ENCODE measurements around the gene SAMD4A.

SAMD4A gene

GRCh38 chr14:54783660-54784015, 216.7 kb downstream of the SAMD4A start:
- Mint-ChIP-seq H3K36me3 (peaks cover 2% of the 10 kb centered on the region), H3K9me3 (ENCODE audit: low read depth) (no peaks in the 10 kb centered on the region), H3K4me3 (no peak overlapping the region), H3K27ac (no peak overlapping the region), H3K4me1 (ENCODE audit: low read depth) (no peaks in the 10 kb centered on the region), H3K27me3 (no peaks in the 10 kb centered on the region)

- no peak overlapping the region for H3K4me3 Mint-ChIP-seq
- no peaks in the 10 kb centered on the region for H3K9me3 Mint-ChIP-seq (ENCODE audit: low read depth)
- H3K27me3 Mint-ChIP-seq, result no peaks in the 10 kb centered on the region
- no peaks in the 10 kb centered on the region for H3K4me1 Mint-ChIP-seq (ENCODE audit: low read depth)
- H3K36me3 Mint-ChIP-seq, result peaks cover 2% of the 10 kb centered on the region
- H3K27ac Mint-ChIP-seq, result no peak overlapping the region
Measured at GRCh38 chr14:54784060-54784459, 217.1 kb downstream of the SAMD4A start.

GRCh38 chr14:54784657-54785056, 217.7 kb downstream of the SAMD4A start:
- Mint-ChIP-seq H3K4me3 (no peak overlapping the region), H3K4me1 (ENCODE audit: low read depth) (no peaks in the 10 kb centered on the region), H3K27ac (no peak overlapping the region), H3K27me3 (no peaks in the 10 kb centered on the region), H3K36me3 (peaks cover 2% of the 10 kb centered on the region), H3K9me3 (ENCODE audit: low read depth) (no peaks in the 10 kb centered on the region)

- Mint-ChIP-seq H3K4me3 (no peak overlapping the region), H3K27me3 (no peaks in the 10 kb centered on the region), H3K36me3 (peaks cover 2% of the 10 kb centered on the region), H3K4me1 (ENCODE audit: low read depth) (no peaks in the 10 kb centered on the region), H3K27ac (no peak overlapping the region), H3K9me3 (ENCODE audit: low read depth) (no peaks in the 10 kb centered on the region)
Measured at GRCh38 chr14:54785136-54785777, 218.3 kb downstream of the SAMD4A start.

- Mint-ChIP-seq H3K4me3 (no peak overlapping the region), H3K36me3 (peaks cover 2% of the 10 kb centered on the region), H3K9me3 (ENCODE audit: low read depth) (no peaks in the 10 kb centered on the region), H3K27ac (no peak overlapping the region), H3K4me1 (ENCODE audit: low read depth) (no peaks in the 10 kb centered on the region), H3K27me3 (no peaks in the 10 kb centered on the region)
Measured at GRCh38 chr14:54785778-54786770, 219.1 kb downstream of the SAMD4A start.

GRCh38 chr14:54786838-54787237, 219.9 kb downstream of the SAMD4A start:
- Mint-ChIP-seq H3K4me3 (no peak overlapping the region), H3K4me1 (ENCODE audit: low read depth) (no peaks in the 10 kb centered on the region), H3K27me3 (no peaks in the 10 kb centered on the region), H3K9me3 (ENCODE audit: low read depth) (no peaks in the 10 kb centered on the region), H3K36me3 (peaks cover 2% of the 10 kb centered on the region), H3K27ac (no peak overlapping the region)

- H3K4me1 Mint-ChIP-seq (ENCODE audit: low read depth), result no peaks in the 10 kb centered on the region
- no peaks in the 10 kb centered on the region for H3K9me3 Mint-ChIP-seq (ENCODE audit: low read depth)
- peaks cover 2% of the 10 kb centered on the region for H3K36me3 Mint-ChIP-seq
- no peak overlapping the region for H3K4me3 Mint-ChIP-seq
- H3K27ac Mint-ChIP-seq, result no peak overlapping the region
- no peaks in the 10 kb centered on the region for H3K27me3 Mint-ChIP-seq
Measured at GRCh38 chr14:54787261-54787660, 220.3 kb downstream of the SAMD4A start.

- H3K27ac Mint-ChIP-seq, result no peak overlapping the region
- H3K27me3 Mint-ChIP-seq, result no peaks in the 10 kb centered on the region
- H3K9me3 Mint-ChIP-seq (ENCODE audit: low read depth), result no peaks in the 10 kb centered on the region
- no peak overlapping the region for H3K4me3 Mint-ChIP-seq
- no peaks in the 10 kb centered on the region for H3K4me1 Mint-ChIP-seq (ENCODE audit: low read depth)
- peaks cover 2% of the 10 kb centered on the region for H3K36me3 Mint-ChIP-seq
Measured at GRCh38 chr14:54788701-54789100, 221.8 kb downstream of the SAMD4A start.

- H3K36me3 Mint-ChIP-seq, result peaks cover 2% of the 10 kb centered on the region
- H3K27ac Mint-ChIP-seq, result no peak overlapping the region
- H3K27me3 Mint-ChIP-seq, result no peaks in the 10 kb centered on the region
- H3K4me1 Mint-ChIP-seq (ENCODE audit: low read depth), result no peaks in the 10 kb centered on the region
- no peak overlapping the region for H3K4me3 Mint-ChIP-seq
- no peaks in the 10 kb centered on the region for H3K9me3 Mint-ChIP-seq (ENCODE audit: low read depth)
Measured at GRCh38 chr14:54789166-54789565, 222.2 kb downstream of the SAMD4A start.

- peaks cover 2% of the 10 kb centered on the region for H3K27me3 Mint-ChIP-seq
- no peak overlapping the region for H3K27ac Mint-ChIP-seq
- peaks cover 6% of the 10 kb centered on the region for H3K36me3 Mint-ChIP-seq
- H3K4me3 Mint-ChIP-seq, result no peak overlapping the region
- no peaks in the 10 kb centered on the region for H3K4me1 Mint-ChIP-seq (ENCODE audit: low read depth)
- H3K9me3 Mint-ChIP-seq (ENCODE audit: low read depth), result no peaks in the 10 kb centered on the region
Measured at GRCh38 chr14:54789781-54790480, 223.0 kb downstream of the SAMD4A start.

GRCh38 chr14:54791001-54791400, 224.1 kb downstream of the SAMD4A start:
- no peaks in the 10 kb centered on the region for H3K9me3 Mint-ChIP-seq (ENCODE audit: low read depth)
- H3K27me3 Mint-ChIP-seq, result peaks cover 2% of the 10 kb centered on the region
- H3K27ac Mint-ChIP-seq, result no peak overlapping the region
- H3K36me3 Mint-ChIP-seq, result peaks cover 11% of the 10 kb centered on the region
- no peaks in the 10 kb centered on the region for H3K4me1 Mint-ChIP-seq (ENCODE audit: low read depth)
- H3K4me3 Mint-ChIP-seq, result no peak overlapping the region

GRCh38 chr14:54792288-54792687, 225.4 kb downstream of the SAMD4A start:
- H3K27ac Mint-ChIP-seq, result no peak overlapping the region
- peaks cover 2% of the 10 kb centered on the region for H3K27me3 Mint-ChIP-seq
- peaks cover 11% of the 10 kb centered on the region for H3K36me3 Mint-ChIP-seq
- no peaks in the 10 kb centered on the region for H3K4me1 Mint-ChIP-seq (ENCODE audit: low read depth)
- no peaks in the 10 kb centered on the region for H3K9me3 Mint-ChIP-seq (ENCODE audit: low read depth)
- H3K4me3 Mint-ChIP-seq, result no peak overlapping the region

GRCh38 chr14:54794159-54794558, 227.2 kb downstream of the SAMD4A start:
- Mint-ChIP-seq H3K27me3 (peaks cover 2% of the 10 kb centered on the region), H3K4me3 (no peak overlapping the region), H3K27ac (no peak overlapping the region), H3K9me3 (ENCODE audit: low read depth) (no peaks in the 10 kb centered on the region), H3K36me3 (peaks cover 9% of the 10 kb centered on the region), H3K4me1 (ENCODE audit: low read depth) (no peaks in the 10 kb centered on the region)

GRCh38 chr14:54794796-54795195, 227.9 kb downstream of the SAMD4A start:
- Mint-ChIP-seq H3K4me3 (no peak overlapping the region), H3K36me3 (peaks cover 9% of the 10 kb centered on the region), H3K27ac (no peak overlapping the region), H3K27me3 (peaks cover 3% of the 10 kb centered on the region), H3K4me1 (ENCODE audit: low read depth) (no peaks in the 10 kb centered on the region), H3K9me3 (ENCODE audit: low read depth) (no peaks in the 10 kb centered on the region)

GRCh38 chr14:54796961-54797360, 230.0 kb downstream of the SAMD4A start:
- no peaks in the 10 kb centered on the region for H3K9me3 Mint-ChIP-seq (ENCODE audit: low read depth)
- H3K4me1 Mint-ChIP-seq (ENCODE audit: low read depth), result no peaks in the 10 kb centered on the region
- H3K36me3 Mint-ChIP-seq, result peaks cover 9% of the 10 kb centered on the region
- H3K27ac Mint-ChIP-seq, result no peak overlapping the region
- no peak overlapping the region for H3K4me3 Mint-ChIP-seq
- H3K27me3 Mint-ChIP-seq, result peaks cover 8% of the 10 kb centered on the region
